Sigmoid colon (tissue), 7 donors: ENCODE measurements around the gene SOCS1. TPM values are rescaled to one million over a fixed set of nuclear protein-coding genes. Genes with fewer than 3 reads are reported as not detected.

ENCODE experiments used
- DNase-seq: peaks from one replicate; pipeline ENCODE4 v3.0.0-alpha.2; 2019
- H3K27ac ChIP-seq, 4 donors: fragments of 200-600 bp; sonication (generic); one replicate each; pipeline ENCODE4 v1.5.1; 2016 to 2019; ENCODE audit warnings: mild to moderate bottlenecking in 1 of 4
- H3K27me3 ChIP-seq, 3 donors: fragments of 200-600 bp; sonication (generic); one replicate each; pipeline ENCODE4 v1.5.1; 2019; ENCODE audit warnings: mild to moderate bottlenecking in 1 of 3
- H3K36me3 ChIP-seq, 4 donors: fragments of 200-600 bp; sonication (generic); one replicate each; pipeline ENCODE4 v1.5.1; 2016 to 2019
- H3K4me1 ChIP-seq, 4 donors: fragments of 200-600 bp; sonication (generic); one replicate each; pipeline ENCODE4 v1.5.1; 2017 to 2019
- H3K4me3 ChIP-seq, 4 donors: fragments of 200-600 bp; sonication (generic); one replicate each; pipeline ENCODE4 v1.5.1; 2017 to 2019; ENCODE audit warnings: mild to moderate bottlenecking in 2 of 4, moderate library complexity in 1 of 4
- H3K9me3 ChIP-seq, 4 donors: fragments of 200-600 bp in 3 of 4; sonication (generic) in 3 of 4; one replicate each; pipeline versions ENCODE4 v1.5.1 to v1.6.1; 2013 to 2019
- EP300 ChIP-seq, 4 donors: sonication (generic); formaldehyde crosslinking; IDR thresholded peaks; one replicate each; pipeline ENCODE4 v1.6.1; 2017; ENCODE audit warnings: antibody characterized with exemption in 4 of 4
- POLR2A ChIP-seq, 2 donors: fragments of 450-650 bp; IDR thresholded peaks; one replicate each; pipeline ENCODE4 v1.6.1; 2016; ENCODE audit warnings: antibody characterized with exemption in 2 of 2, mild to moderate bottlenecking in 2 of 2, moderate library complexity in 2 of 2
- POLR2AphosphoS5 ChIP-seq, 4 donors: sonication (generic); formaldehyde crosslinking; IDR thresholded peaks; one replicate each; pipeline ENCODE4 v1.6.1; 2017; ENCODE audit warnings: antibody characterized with exemption in 4 of 4
- WGBS, 2 donors: extraction: QIAGEN DNeasy Blood & Tissue Kit; methylation state at CpG; one replicate each; pipeline ENCODE4 v1.1.7; 2013; 5-methylcytosine and 5-hydroxymethylcytosine counted together
- intact Hi-C: fragments of 100-400 bp; cut with DNase I; formaldehyde crosslinking; loops from one replicate; pipeline ENCODE4 v1.15.1; 2023
- polyA plus RNA-seq, 3 donors: library from polyadenylated mRNA; stranded (reverse); fragments of 200-250 nt; gene quantifications; one replicate each; pipeline ENCODE4 v1.2.3, GENCODE V29; 2013
- total RNA-seq, 4 donors: library from RNA; depleted of rRNA; stranded (reverse); fragments of >200 nt; gene quantifications; one replicate each; pipeline ENCODE4 v1.1.0, GENCODE V29; 2016
- TF ChIP-seq, protein P1 (sequence below), 4 experiments: fragments of 450-650 bp in 3 of 4; fragments of 200-600 bp in 1 of 4; IDR thresholded peaks; one replicate each; pipeline ENCODE4 v1.5.1; 2016 to 2019; ENCODE audit warnings: antibody characterized with exemption in 4 of 4, mild to moderate bottlenecking in 3 of 4, moderate library complexity in 2 of 4
- donor health status: healthy with polysubstance abuse.
- donor health status: Bipolar disorder and iron deficiency.
- donor health status: healthy.

SOCS1 gene
- total and polyA plus RNA-seq, 7 donors, result 0.66 to 26.4 (median 4.3) TPM; not detected in 1

GRCh38 chr16:11250091-11250785 lies 5.8 kb downstream of the SOCS1 start:
- intact Hi-C loops, result loop anchor here (10.0 kb wide), 2 partner anchors 115 to 505 kb away; partner anchors contain the start of gene NUBP1
- H3K27me3 ChIP-seq, result no peaks in the 10 kb centered on the region
- DNase-seq, result no peak
- TF ChIP-seq, protein P1, sequence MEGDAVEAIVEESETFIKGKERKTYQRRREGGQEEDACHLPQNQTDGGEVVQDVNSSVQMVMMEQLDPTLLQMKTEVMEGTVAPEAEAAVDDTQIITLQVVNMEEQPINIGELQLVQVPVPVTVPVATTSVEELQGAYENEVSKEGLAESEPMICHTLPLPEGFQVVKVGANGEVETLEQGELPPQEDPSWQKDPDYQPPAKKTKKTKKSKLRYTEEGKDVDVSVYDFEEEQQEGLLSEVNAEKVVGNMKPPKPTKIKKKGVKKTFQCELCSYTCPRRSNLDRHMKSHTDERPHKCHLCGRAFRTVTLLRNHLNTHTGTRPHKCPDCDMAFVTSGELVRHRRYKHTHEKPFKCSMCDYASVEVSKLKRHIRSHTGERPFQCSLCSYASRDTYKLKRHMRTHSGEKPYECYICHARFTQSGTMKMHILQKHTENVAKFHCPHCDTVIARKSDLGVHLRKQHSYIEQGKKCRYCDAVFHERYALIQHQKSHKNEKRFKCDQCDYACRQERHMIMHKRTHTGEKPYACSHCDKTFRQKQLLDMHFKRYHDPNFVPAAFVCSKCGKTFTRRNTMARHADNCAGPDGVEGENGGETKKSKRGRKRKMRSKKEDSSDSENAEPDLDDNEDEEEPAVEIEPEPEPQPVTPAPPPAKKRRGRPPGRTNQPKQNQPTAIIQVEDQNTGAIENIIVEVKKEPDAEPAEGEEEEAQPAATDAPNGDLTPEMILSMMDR (IDR thresholded peaks at IDR 0.05), result no peak
- TF ChIP-seq POLR2A (IDR thresholded peaks at IDR 0.05) (no peak), POLR2AphosphoS5 (IDR thresholded peaks at IDR 0.05) (no peak), EP300 (IDR thresholded peaks at IDR 0.05) (no peak)
- WGBS, 2 donors, result 76 to 79% methylated on average over 16 of the region's 16 CpGs
- no peaks in the 10 kb centered on the region for H3K36me3 ChIP-seq
- no peak overlapping the region for H3K27ac ChIP-seq
- no peak overlapping the region for H3K4me3 ChIP-seq
- peaks cover 0 to 20% (median 10%) of the 10 kb centered on the region in 4 donors for H3K4me1 ChIP-seq
- H3K9me3 ChIP-seq, result no peaks in the 10 kb centered on the region

DNA sequence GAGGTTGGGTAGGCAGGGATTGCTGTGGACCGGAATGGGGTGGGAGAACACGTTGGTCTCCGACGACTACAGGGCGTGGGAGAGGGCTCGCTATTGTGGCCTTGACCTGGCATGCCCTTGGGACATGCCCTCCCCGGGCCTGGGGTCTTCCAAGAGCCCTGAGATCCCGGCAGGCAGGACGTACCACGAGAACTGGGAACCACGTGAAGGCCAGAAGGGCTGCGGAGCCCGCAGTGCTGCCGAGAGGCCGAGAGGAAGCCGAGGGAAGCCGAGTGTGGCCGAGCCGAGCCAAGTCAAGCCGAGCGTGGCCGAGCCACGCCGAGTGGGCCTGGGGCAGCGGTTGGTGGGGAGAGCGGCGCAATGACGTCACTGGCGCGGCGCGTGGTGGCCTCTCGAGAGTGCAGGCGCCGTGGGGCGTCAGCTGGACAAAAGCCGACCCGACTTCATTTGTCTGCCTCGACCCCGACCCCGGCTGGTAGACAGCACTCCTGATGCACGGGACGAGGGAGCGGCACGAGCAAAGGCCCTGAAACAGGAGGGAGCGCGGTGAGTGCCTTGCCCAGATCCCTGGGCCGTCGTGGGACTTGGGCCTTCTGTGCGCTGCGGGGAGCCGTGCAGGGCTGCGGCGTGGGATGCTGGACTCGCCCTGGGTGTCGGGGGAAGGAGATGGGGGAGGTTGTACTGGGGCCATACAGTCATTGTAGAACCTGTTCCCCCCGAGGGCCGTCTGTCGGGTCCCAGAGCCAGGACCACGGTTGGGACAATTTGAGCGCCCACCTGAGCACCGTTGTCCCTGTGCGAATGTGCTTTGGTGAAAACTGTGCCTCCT lies 6.6 kb downstream of the SOCS1 start:
- DNase-seq, result no peak
- TF ChIP-seq POLR2A (IDR thresholded peaks at IDR 0.05) (no peak), POLR2AphosphoS5 (IDR thresholded peaks at IDR 0.05) (no peak), EP300 (IDR thresholded peaks at IDR 0.05) (no peak)
- TF ChIP-seq, protein P1 (IDR thresholded peaks at IDR 0.05), result no peak
- intact Hi-C loops, result loop anchor here (10.0 kb wide), 2 partner anchors 115 to 505 kb away; partner anchors contain the start of gene NUBP1
- Histone ChIP-seq H3K4me1 (peaks cover 0 to 12% (median 4%) of the 10 kb centered on the region in 4 donors), H3K9me3 (no peaks in the 10 kb centered on the region), H3K36me3 (no peaks in the 10 kb centered on the region), H3K27me3 (no peaks in the 10 kb centered on the region), H3K4me3 (no peak overlapping the region), H3K27ac (no peak overlapping the region)
- 94 to 95% methylated on average over 63 of the region's 63 CpGs for WGBS, 2 donors

DNA sequence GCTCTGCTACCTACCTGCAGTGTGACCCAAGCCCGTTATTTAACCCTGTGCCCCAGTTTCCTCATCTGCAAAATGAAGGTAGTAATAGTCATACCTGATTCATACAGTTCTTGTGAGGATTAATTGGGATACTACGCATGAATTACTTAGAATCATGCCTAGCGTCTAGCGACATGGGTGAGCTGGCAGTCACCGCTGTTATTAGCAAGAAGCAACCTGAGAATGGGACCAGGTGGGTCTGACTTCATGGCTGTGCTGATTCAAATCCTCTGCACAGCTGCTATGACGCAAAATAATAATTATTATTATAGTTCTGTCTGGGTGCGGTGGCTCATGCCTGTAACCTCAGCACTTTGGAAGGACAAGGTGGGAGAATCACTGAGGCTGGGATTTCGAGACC lies 7.9 kb downstream of the SOCS1 start:
- no peaks in the 10 kb centered on the region for H3K27me3 ChIP-seq
- intact Hi-C loops, result no loop called here
- H3K9me3 ChIP-seq, result no peaks in the 10 kb centered on the region
- H3K27ac ChIP-seq, result no peak overlapping the region
- no peaks in the 10 kb centered on the region for H3K36me3 ChIP-seq
- 92% methylated on average over 8 of the region's 8 CpGs for WGBS, 2 donors
- TF ChIP-seq, protein P1 (IDR thresholded peaks at IDR 0.05), result no peak
- TF ChIP-seq POLR2AphosphoS5 (IDR thresholded peaks at IDR 0.05) (no peak), POLR2A (IDR thresholded peaks at IDR 0.05) (no peak), EP300 (IDR thresholded peaks at IDR 0.05) (no peak)
- peaks cover 0 to under 1% (median 0%) of the 10 kb centered on the region in 4 donors for H3K4me1 ChIP-seq
- DNase-seq, result no peak
- no peak overlapping the region for H3K4me3 ChIP-seq

- Histone ChIP-seq H3K36me3 (no peaks in the 10 kb centered on the region), H3K4me3 (no peak overlapping the region), H3K9me3 (no peaks in the 10 kb centered on the region), H3K27me3 (no peaks in the 10 kb centered on the region), H3K27ac (no peak overlapping the region), H3K4me1 (no peaks in the 10 kb centered on the region)
- intact Hi-C loops, result no loop called here
- DNase-seq, result no peak
- TF ChIP-seq POLR2A (IDR thresholded peaks at IDR 0.05), result no peak
- TF ChIP-seq EP300 (IDR thresholded peaks at IDR 0.05), result no peak
- no peak for TF ChIP-seq POLR2AphosphoS5 (IDR thresholded peaks at IDR 0.05)
- TF ChIP-seq, protein P1 (IDR thresholded peaks at IDR 0.05), result no peak
Measured at GRCh38 chr16:11245988-11246387, 10.0 kb downstream of the SOCS1 start.
